HEK293 (cell line): ENCODE measurements around the gene USP30.

Experiments used
- CTCF ChIA-PET: fragments of 350-600 bp; formaldehyde crosslinking; extraction: SDS; loops from one replicate; lab custom pipeline; 2021; ENCODE audit warnings: antibody characterized with exemption; lab: Yijun Ruan, JAX
- POLR2A ChIA-PET: fragments of 300-600 bp; formaldehyde crosslinking; extraction: SDS; loops from one replicate; lab custom pipeline; 2020; ENCODE audit warnings: antibody characterized with exemption, inconsistent platforms; lab: Yijun Ruan, JAX
- H3K27ac ChIP-seq: fragments of 200-500 bp; sonication (Bioruptor generic); 2 replicates; pipeline ENCODE4 v1.5.1; 2014; ENCODE audit warnings: low read depth, low read length, control low read depth, inconsistent platforms; ENCODE audit errors: extremely low read depth
- H3K36me3 ChIP-seq, 2 experiments: fragments of 200-500 bp in 1 of 2; sonication (Bioruptor generic) in 1 of 2; 1 replicate in 1 of 2; 2 replicates in 1 of 2; pipeline ENCODE4 v1.5.1; 2014 to 2017; ENCODE audit warnings: inconsistent platforms in 2 of 2, low read length in 2 of 2; ENCODE audit not compliant: control insufficient read depth in 2 of 2, insufficient read depth in 1 of 2
- H3K4me1 ChIP-seq: fragments of 200-500 bp; sonication (Bioruptor generic); 2 replicates; pipeline ENCODE4 v1.5.1; 2014; ENCODE audit warnings: mild to moderate bottlenecking, low read length, inconsistent platforms; ENCODE audit not compliant: control insufficient read depth, insufficient read depth
- H3K4me3 ChIP-seq: 2 replicates; pipeline ENCODE4 v1.5.1; 2011; ENCODE audit warnings: low read depth, mild to moderate bottlenecking, control low read depth, low read length, moderate library complexity
- H3K9me3 ChIP-seq: fragments of 200-500 bp; sonication (Bioruptor generic); 2 replicates; pipeline ENCODE4 v1.5.1; 2014; ENCODE audit warnings: low read depth, low read length, inconsistent platforms; ENCODE audit not compliant: control insufficient read depth, insufficient read depth
- GLI4 ChIP-seq: fragments of 450-650 bp; formaldehyde crosslinking; IDR thresholded peaks from 2 replicates; pipeline ENCODE4 v1.5.1; 2016; ENCODE audit warnings: missing biosample characterization, missing genetic modification characterization
- PRDM1 ChIP-seq: fragments of 450-650 bp; formaldehyde crosslinking; IDR thresholded peaks from 2 replicates; pipeline ENCODE4; 2016; ENCODE audit warnings: missing biosample characterization, missing genetic modification characterization
- REPIN1 ChIP-seq: fragments of 450-650 bp; formaldehyde crosslinking; IDR thresholded peaks from 2 replicates; pipeline ENCODE4 v1.5.1; 2017; ENCODE audit warnings: missing biosample characterization, missing genetic modification characterization, low read depth
- TRIM28 ChIP-seq: IDR thresholded peaks from 2 replicates; pipeline ENCODE4 v1.6.1; 2011; ENCODE audit warnings: low read length, control low read depth, borderline replicate concordance
- ZNF114 ChIP-seq: fragments of 450-650 bp; formaldehyde crosslinking; IDR thresholded peaks from 2 replicates; pipeline ENCODE4 v1.5.0; 2017; ENCODE audit warnings: missing biosample characterization, missing genetic modification characterization
- ZNF138 ChIP-seq: fragments of 450-650 bp; formaldehyde crosslinking; IDR thresholded peaks from 2 replicates; pipeline ENCODE4 v1.5.1; 2016; ENCODE audit warnings: missing biosample characterization, missing genetic modification characterization, borderline replicate concordance
- ZNF202 ChIP-seq: fragments of 450-650 bp; formaldehyde crosslinking; IDR thresholded peaks from 2 replicates; pipeline ENCODE4 v1.5.1; 2016; ENCODE audit warnings: missing biosample characterization, missing genetic modification characterization, borderline replicate concordance
- ZNF24 ChIP-seq: fragments of 450-650 bp; formaldehyde crosslinking; IDR thresholded peaks from 2 replicates; pipeline ENCODE4 v1.5.1; 2016; ENCODE audit warnings: missing biosample characterization, missing genetic modification characterization
- ZNF302 ChIP-seq: fragments of 450-650 bp; formaldehyde crosslinking; IDR thresholded peaks from 2 replicates; pipeline ENCODE4 v1.5.1; 2016; ENCODE audit warnings: missing biosample characterization, missing genetic modification characterization, low read depth
- ZNF324 ChIP-seq: fragments of 450-650 bp; formaldehyde crosslinking; IDR thresholded peaks from 2 replicates; pipeline ENCODE4 v1.5.1; 2016; ENCODE audit warnings: missing biosample characterization, missing genetic modification characterization
- ZNF473 ChIP-seq: fragments of 450-650 bp; formaldehyde crosslinking; IDR thresholded peaks from 2 replicates; pipeline ENCODE4 v1.5.1; 2017; ENCODE audit warnings: missing biosample characterization, missing genetic modification characterization
- ZNF544 ChIP-seq: fragments of 450-650 bp; formaldehyde crosslinking; IDR thresholded peaks from 2 replicates; pipeline ENCODE4 v1.5.0; 2017; ENCODE audit warnings: missing biosample characterization, missing genetic modification characterization
- ZNF768 ChIP-seq: fragments of 450-650 bp; formaldehyde crosslinking; IDR thresholded peaks from 2 replicates; pipeline ENCODE4 v1.5.1; 2018; ENCODE audit warnings: missing biosample characterization, mild to moderate bottlenecking, missing genetic modification characterization
- ZNF791 ChIP-seq: fragments of 450-650 bp; formaldehyde crosslinking; IDR thresholded peaks from 2 replicates; pipeline ENCODE4 v1.5.1; 2016; ENCODE audit warnings: missing biosample characterization, missing genetic modification characterization
- ZNF830 ChIP-seq: fragments of 450-650 bp; IDR thresholded peaks from 2 replicates; pipeline ENCODE4 v1.5.0; 2018; ENCODE audit warnings: missing biosample characterization, missing genetic modification characterization, low read depth, mild to moderate bottlenecking, moderate library complexity
- ZSCAN16 ChIP-seq: fragments of 450-650 bp; formaldehyde crosslinking; IDR thresholded peaks from 2 replicates; pipeline ENCODE4 v1.5.1; 2016; ENCODE audit warnings: missing biosample characterization, missing genetic modification characterization
- TF ChIP-seq, protein P1 (sequence below): fragments of 450-650 bp; formaldehyde crosslinking; IDR thresholded peaks from 2 replicates; pipeline ENCODE4 v1.5.1; 2017; ENCODE audit warnings: missing biosample characterization, missing genetic modification characterization
- TF ChIP-seq, protein P2 (sequence below): fragments of 450-650 bp; formaldehyde crosslinking; IDR thresholded peaks from 2 replicates; pipeline ENCODE4 v1.5.1; 2016; ENCODE audit warnings: missing biosample characterization, missing genetic modification characterization
- TF ChIP-seq, protein P3 (sequence below): fragments of 450-650 bp; formaldehyde crosslinking; IDR thresholded peaks from 2 replicates; pipeline ENCODE4 v1.5.1; 2016; ENCODE audit warnings: missing biosample characterization, missing genetic modification characterization
- TF ChIP-seq, protein P4 (sequence below): fragments of 450-650 bp; formaldehyde crosslinking; IDR thresholded peaks from 2 replicates; pipeline ENCODE4 v1.5.1; 2016; ENCODE audit warnings: missing biosample characterization, missing genetic modification characterization

USP30 gene

DNA sequence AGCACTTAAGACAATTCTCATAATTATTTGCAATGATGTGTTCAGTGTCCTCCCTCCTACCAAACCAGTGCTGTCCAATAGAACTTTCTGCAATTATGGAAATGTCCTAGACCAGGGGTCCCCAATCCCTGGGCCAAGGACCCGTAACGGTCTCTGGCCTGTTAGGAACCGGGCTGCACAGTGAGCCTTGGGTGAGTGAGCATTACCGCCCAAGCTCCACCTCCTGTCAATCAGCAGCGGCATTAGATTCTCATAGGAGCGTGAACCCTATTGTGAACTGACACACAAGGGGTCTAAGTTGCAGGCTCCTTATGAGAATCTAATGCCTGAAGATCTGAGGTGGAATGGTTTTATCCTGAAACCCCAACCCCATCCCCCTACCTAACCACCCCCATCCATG lies 35.4 kb upstream of the USP30 start:
- TF ChIP-seq, protein P1, sequence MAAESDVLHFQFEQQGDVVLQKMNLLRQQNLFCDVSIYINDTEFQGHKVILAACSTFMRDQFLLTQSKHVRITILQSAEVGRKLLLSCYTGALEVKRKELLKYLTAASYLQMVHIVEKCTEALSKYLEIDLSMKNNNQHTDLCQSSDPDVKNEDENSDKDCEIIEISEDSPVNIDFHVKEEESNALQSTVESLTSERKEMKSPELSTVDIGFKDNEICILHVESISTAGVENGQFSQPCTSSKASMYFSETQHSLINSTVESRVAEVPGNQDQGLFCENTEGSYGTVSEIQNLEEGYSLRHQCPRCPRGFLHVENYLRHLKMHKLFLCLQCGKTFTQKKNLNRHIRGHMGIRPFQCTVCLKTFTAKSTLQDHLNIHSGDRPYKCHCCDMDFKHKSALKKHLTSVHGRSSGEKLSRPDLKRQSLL (tag by site-specific recombination), result no peak
- TF ChIP-seq PRDM1 (tag by site-specific recombination), result no peak
- TF ChIP-seq, protein P2, sequence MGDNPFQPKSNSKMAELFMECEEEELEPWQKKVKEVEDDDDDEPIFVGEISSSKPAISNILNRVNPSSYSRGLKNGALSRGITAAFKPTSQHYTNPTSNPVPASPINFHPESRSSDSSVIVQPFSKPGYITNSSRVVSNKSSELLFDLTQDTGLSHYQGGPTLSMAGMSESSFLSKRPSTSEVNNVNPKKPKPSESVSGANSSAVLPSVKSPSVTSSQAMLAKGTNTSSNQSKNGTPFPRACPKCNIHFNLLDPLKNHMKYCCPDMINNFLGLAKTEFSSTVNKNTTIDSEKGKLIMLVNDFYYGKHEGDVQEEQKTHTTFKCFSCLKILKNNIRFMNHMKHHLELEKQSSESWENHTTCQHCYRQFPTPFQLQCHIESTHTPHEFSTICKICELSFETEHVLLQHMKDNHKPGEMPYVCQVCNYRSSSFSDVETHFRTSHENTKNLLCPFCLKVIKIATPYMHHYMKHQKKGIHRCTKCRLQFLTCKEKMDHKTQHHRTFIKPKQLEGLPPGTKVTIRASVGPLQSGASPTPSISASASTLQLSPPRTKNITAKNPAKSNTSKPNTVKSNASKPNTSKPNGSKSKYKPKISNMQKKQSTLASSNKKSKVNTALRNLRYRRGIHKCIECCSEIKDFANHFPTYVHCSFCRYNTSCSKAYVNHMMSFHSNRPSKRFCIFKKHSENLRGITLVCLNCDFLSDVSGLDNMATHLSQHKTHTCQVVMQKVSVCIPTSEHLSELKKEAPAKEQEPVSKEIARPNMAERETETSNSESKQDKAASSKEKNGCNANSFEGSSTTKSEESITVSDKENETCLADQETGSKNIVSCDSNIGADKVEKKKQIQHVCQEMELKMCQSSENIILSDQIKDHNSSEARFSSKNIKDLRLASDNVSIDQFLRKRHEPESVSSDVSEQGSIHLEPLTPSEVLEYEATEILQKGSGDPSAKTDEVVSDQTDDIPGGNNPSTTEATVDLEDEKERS, result no peak
- no peak for TF ChIP-seq ZNF114 (tag by site-specific recombination)
- TF ChIP-seq ZNF830 (tag by site-specific recombination), result no peak
- no peak for TF ChIP-seq ZNF202 (tag by site-specific recombination)
- TF ChIP-seq ZNF138, result no peak
- TF ChIP-seq ZSCAN16 (tag by site-specific recombination), result no peak
- TF ChIP-seq ZNF324, result no peak
- TF ChIP-seq ZNF544 (tag by site-specific recombination), result no peak
- no peak for TF ChIP-seq GLI4 (tag by site-specific recombination)
- no peaks in the 10 kb centered on the region for H3K36me3 ChIP-seq
- CTCF ChIA-PET, result no interaction called here
- H3K4me3 ChIP-seq, result no peak overlapping the region
- H3K27ac ChIP-seq, result no peak overlapping the region
- no peaks in the 10 kb centered on the region for H3K9me3 ChIP-seq
- H3K4me1 ChIP-seq, result no peaks in the 10 kb centered on the region
- POLR2A ChIA-PET, result interaction anchor here (0.6 kb wide), 1 partner anchor 136 kb away, joined by 5 read pairs; no protein-coding TSS in a partner anchor

DNA sequence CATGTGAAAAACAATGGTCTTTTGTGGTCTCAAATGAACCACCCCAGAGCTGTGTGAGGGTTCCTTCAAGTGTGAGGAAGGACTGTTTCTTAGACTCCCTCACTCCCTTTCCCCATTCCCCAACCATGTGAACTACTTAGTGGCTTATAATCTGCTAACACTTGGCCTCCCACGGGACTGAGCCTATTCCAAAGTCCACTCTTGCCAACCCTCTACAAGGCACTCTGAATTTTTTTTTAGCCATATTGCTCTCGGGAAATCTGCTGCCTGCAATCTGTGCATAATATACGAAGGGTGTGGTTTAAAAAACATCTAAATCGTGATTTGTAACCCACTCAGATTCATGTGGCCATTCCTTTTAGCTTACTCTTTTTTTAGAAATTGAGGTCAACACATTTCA lies 34.1 kb upstream of the USP30 start:
- no peak overlapping the region for H3K27ac ChIP-seq
- ChIA-PET CTCF (interaction anchor here (0.9 kb wide), 1 partner anchor 40 kb away, joined by 3 read pairs; no protein-coding TSS in a partner anchor), POLR2A (no interaction called here)
- no peaks in the 10 kb centered on the region for H3K9me3 ChIP-seq
- no peaks in the 10 kb centered on the region for H3K4me1 ChIP-seq
- TF ChIP-seq, protein P3, sequence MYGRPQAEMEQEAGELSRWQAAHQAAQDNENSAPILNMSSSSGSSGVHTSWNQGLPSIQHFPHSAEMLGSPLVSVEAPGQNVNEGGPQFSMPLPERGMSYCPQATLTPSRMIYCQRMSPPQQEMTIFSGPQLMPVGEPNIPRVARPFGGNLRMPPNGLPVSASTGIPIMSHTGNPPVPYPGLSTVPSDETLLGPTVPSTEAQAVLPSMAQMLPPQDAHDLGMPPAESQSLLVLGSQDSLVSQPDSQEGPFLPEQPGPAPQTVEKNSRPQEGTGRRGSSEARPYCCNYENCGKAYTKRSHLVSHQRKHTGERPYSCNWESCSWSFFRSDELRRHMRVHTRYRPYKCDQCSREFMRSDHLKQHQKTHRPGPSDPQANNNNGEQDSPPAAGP (tag by site-specific recombination), result no peak
- TF ChIP-seq ZNF768 (tag by site-specific recombination), result no peak
- H3K4me3 ChIP-seq, result no peak overlapping the region
- no peaks in the 10 kb centered on the region for H3K36me3 ChIP-seq

DNA sequence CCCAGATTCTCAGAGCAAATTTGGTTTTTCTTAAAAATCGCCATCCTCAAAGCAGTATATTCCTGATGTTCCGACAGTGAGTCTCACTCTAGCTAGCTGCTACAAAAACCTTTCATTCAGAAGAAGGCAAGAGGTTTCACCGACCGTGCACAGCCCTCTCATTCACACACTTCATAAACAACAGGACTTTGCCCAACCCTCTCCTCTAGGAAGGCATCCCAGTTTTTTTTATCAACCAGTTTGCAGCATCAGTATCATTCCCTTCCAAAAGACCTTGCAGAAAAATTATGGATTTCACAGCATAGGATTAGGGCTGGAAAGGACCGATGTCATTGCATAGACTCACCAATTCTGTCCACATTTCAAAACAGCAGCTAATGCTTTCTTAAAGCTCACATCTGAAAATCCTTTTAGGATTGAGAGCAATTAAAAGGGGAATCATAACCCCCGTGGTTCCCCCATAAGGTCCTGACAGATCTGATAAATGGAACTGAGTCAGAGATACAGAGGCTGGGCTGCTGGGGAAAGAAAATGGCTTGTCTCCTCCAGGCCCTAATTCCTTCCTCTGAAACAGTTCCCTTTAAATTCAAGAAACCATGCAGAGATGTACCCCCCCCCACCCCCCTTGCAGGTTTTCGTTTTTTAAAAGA lies 32.1 kb upstream of the USP30 start:
- H3K36me3 ChIP-seq, result no peaks in the 10 kb centered on the region
- CTCF ChIA-PET, result interaction anchor here (0.6 to 0.7 kb wide), 2 partner anchors 596 to 1286 kb away, joined by 3 to 6 read pairs; no protein-coding TSS in a partner anchor
- POLR2A ChIA-PET, result interaction anchor here (0.6 kb wide), 1 partner anchor 261 kb away, joined by 4 read pairs; no protein-coding TSS in a partner anchor
- H3K4me3 ChIP-seq, result no peak overlapping the region
- no peaks in the 10 kb centered on the region for H3K4me1 ChIP-seq
- no peaks in the 10 kb centered on the region for H3K9me3 ChIP-seq
- no peak overlapping the region for H3K27ac ChIP-seq
- TF ChIP-seq ZNF791 (no peak), ZNF302 (tag by site-specific recombination) (no peak), ZNF24 (tag by site-specific recombination) (no peak), TRIM28 (no peak), ZNF473 (tag by site-specific recombination) (no peak), REPIN1 (tag by site-specific recombination) (no peak)
- TF ChIP-seq, protein P2, result no peak
- TF ChIP-seq, protein P4, sequence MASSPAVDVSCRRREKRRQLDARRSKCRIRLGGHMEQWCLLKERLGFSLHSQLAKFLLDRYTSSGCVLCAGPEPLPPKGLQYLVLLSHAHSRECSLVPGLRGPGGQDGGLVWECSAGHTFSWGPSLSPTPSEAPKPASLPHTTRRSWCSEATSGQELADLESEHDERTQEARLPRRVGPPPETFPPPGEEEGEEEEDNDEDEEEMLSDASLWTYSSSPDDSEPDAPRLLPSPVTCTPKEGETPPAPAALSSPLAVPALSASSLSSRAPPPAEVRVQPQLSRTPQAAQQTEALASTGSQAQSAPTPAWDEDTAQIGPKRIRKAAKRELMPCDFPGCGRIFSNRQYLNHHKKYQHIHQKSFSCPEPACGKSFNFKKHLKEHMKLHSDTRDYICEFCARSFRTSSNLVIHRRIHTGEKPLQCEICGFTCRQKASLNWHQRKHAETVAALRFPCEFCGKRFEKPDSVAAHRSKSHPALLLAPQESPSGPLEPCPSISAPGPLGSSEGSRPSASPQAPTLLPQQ (tag by site-specific recombination), result no peak
